ENCODE measurements around the gene CRYGB.
"Not testable (repeated sequence)": the region's sequence is repeated elsewhere in the genome, so short reads cannot be mapped to it uniquely, and the experiment has no call there.

The CRYGB gene

DNA sequence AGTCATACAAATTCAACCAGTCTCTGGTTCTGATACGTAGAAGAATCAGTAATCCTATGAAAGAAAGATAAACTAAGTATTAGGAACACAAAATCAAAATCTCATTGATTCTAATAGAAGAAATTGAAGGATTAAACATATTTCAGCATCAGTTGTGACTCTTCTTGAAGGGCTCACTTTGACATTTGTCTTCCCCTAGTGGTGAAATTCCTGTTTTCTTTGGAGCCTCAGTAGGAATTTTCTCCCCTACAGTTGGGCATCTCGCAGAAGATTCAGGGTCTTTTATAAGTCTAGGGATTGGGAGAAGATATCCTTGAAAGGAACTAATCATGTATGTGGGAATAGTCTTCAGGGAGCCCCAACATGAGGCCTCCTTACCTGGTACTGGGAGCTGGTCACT lies 2.8 kb upstream of the CRYGB start:
- DNase-seq, result no peak

DNA sequence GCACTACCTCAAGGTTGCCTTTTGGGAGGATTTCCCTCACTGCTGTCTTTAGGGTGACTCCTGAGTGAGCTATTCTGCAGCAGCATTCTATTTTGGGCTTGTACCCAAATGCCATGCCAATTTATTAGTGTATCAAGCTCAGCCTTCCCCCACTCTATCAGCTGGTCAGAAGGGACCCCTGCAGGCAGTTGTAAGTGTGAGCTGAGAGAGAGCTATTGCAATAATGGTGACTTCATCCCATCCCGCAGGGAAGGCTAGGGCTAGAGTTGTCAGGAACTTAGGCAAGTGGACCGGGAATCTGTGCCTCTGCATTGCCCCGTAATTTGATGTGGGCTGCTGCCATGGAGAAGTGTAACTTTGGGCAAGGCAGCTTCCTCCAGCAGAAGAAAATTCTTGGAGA lies 1.8 kb upstream of the CRYGB start:
- no peak for DNase-seq

DNA sequence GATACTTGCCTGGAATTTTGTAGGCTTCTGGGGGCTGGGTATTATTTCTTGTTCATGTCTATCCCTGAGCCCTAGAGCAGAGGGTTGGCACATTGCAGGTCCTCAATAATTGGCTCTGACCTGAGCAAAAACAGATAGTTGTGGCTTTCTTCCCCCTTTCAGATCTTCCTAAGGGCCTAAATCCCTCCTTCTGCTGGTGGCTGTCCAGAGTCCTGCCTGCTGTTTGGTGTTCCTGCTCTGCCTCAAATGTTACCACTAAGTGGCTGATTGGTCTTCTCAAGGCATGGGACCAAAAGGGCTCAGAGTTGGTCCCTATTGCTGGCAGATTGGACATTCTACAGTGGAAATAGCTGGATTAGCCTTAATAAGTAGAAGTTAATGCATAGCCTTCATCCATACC lies 1.1 kb upstream of the CRYGB start:
- no peak for DNase-seq

DNA sequence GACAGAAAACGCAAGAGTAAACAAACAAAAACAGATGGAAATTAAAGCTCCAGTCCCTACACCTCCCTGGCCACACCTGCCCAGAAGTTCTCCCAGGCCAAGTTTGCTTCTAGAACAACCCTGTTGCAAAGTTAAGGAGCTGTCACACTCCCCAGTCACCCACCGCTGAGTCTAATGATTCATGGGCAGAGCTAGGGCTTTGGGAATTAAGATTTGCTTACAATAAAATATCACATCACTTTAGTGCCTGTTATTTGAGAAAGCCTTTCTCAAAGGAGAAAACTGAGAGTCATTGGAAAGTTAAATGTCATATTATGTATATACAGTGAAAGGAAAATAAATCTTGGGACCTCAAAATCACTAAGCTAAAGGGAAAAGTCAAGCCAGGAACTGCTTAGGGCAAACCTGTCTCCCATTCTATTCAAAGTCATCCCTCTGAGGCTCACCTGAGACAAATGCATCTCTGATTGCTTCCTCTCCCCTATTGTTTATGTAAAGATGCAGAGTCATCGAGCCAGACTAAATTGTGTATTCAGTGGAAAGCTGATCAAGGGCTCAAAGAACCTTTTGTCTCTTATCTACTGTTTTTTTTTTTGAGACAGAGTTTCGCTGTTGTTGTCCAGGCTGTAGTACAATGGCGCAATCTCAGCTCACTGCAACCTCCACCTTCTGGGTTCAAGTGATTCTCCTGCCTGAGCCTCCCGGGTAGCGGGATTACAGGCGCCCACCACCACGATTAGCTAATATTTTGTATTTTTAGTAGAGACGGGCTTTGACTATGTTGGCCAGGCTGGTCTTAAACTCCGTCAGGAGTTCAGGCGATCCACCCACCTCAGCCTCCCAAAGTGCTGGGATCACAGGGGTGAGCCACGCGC lies 2.8 kb downstream of the CRYGB start:
- peak; percentile 80 for DNase-seq

DNA sequence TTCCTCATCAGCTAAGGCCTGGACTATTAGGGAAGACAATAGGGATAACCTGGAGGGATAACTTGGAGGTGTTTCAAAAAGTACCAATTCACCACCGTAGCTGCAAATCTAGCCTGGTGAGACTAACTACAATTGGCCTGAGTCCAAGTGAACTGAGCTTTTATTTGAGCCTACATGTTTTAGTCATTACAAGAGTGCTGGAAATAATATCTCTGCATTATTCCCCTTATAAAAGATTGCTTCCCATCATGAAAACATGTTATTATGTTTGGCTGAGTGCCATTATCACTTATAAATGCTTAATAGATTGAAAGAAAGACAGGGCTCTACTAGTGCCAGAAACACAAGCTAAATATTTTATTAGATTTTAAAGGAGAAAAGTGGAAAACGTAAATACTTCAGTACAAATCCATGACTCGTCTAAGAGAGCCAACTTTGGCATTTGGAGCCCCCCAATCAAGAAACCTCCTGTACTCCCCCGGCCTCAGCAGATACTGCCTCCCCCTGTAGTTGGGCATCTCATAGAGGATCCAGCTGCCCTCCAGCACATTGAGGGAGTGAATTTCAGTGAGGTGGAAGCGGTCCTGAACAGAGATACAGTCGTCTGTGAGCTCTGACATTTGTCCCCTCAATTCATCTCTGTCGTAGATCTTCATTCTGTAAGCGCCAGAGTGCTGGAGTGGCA lies 3.6 kb downstream of the CRYGB start:
- peak; percentile 97 for DNase-seq

DNA sequence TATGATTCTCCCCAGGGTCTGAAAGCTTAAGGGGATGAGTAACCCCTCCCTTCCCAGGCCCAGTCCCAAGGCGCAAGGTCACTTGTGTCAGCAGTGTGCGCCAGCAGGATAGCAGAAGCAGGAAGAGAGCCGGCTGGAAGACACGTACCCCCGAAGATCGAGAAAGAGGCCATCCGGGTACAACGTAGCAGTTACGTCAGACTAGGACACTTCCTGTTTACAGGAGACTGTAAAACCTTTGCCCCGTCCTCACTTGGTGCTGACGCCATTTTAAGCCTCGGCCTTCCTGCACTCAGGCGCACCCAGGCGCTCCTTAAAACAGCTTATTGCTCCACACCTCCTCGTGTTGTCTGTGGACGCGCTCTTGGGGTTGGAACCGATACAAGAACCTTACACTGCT lies 6.5 kb downstream of the CRYGB start:
- no peak for DNase-seq

DNA sequence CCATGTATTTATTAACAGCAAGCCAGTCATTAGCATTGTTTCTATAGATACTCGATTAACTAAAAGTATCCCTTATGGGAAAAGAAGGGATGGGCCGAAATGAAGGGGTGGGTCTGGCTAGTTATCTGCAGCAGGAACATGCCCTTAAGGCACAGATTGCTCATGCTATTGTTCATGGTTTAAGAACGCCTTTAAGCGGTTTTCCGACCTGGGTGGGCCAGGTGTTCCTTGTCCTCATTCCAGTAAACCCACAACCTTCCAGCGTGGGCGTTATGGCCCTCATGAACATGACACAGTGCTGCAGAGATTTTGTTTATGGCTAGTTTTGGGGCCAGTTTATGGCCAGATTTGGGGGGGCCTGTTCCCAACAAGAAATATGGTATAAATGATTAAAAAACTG lies 7.6 kb downstream of the CRYGB start:
- not testable (repeated sequence) for DNase-seq

DNA sequence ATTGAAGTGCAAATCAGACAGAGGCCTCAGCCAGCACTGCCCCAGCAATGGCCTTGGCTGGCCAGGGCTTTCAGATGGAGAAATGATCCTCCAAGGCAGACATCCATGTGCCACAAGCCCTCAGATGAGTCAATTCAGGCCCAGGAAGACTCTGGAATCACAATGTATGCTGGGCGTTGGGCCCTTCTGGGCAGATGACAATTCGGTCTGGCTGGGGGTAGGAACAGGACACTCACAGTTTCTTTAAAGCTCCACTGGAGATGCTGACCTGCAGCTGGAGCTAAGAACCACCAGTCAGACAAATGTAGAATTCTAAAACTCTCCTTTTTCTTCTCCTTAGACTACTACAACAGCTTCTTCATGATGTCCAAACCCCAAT lies 9.3 kb downstream of the CRYGB start:
- DNase-seq, result no peak

DNA sequence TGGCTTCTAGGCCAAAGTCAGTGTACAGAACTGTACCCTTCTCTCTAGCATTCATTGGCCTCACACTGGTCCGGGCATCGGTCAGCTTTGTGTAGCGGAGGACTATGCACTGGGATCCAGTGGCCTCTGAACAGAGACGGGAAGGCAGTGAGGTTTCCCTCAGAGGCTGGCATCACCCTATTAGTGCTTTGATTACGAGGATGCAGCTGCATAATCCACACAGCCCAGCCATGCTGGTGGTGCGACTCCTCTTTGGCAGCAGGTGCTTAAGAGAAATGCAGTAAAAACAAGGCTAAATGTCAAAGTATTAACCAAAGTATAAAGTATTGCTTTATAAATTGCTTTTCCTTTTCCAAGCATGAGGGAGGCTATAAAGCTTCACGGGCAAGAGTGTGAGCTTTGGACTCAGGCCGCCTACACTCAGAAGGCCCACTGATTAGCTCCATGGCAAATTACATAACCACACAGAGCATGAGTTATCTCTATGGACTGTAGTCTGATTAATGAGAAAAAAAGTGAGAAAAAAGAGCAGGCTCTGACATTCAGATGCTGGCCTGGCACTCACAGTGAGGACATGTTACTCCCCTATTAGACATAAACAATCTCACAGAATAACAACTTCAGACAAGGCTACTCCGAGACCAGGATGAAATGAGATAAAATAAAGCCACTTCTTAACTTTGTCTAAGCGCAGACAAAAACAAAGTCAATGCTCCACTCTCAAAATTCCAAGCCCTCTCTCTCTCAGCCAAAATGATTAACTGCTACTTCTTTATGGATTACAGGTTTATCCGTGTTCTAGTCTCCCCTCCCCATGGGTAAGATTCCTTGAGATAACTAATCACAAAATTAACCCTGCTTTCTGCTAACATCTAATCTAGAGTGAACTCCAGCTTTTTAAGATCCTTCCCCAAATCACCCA lies 9.9 kb downstream of the CRYGB start:
- DNase-seq, result no peak

DNA sequence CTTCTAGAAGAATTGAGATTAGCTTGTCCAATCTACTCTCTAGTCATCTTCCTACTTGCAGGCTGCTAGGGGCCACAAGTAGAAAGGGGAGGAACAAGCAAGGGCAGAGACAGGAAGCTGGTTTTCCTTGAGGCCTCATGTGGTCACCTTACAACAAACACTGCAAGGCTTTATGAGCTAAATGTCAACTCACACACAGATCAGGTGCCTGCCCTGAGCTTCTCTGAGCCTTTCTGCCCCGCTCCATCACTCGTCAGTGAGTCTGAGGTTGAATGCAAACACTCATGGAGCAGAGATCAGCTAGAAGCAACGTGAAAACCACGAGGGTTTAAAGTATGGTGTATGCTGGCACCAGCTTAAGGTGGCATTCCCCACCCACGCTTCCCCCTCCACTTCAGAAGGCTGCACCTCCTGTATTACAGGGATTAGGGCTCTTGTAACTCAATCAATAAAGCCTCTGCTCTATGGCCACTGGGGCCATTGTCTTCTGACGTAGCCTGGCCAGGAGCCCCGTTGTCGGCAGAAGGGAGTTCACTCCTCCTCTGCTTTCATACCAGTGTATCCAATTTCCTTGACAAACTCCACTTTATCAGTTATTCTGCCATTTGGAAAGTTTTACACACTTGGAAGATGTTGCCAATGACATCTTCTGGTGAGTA lies 10.9 kb downstream of the CRYGB start:
- DNase-seq, result no peak

DNA sequence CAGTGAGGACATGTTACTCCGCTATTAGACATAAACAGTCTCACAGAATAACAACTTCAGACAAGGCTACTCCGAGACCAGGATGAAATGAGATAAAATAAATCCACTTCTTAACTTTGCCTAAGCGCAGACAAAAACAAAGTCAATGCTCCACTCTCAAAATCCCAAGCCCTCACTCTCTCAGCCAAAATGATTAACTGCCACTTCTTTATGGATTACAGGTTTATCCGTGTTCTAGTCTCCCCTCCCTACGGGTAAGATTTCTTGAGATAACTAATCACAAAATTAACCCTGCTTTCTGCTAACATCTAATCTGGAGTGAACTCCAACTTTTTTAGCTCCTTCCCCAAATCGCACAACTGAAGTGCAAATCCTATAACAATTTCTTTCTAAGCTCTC lies 15.2 kb downstream of the CRYGB start:
- DNase-seq, result no peak

DNA sequence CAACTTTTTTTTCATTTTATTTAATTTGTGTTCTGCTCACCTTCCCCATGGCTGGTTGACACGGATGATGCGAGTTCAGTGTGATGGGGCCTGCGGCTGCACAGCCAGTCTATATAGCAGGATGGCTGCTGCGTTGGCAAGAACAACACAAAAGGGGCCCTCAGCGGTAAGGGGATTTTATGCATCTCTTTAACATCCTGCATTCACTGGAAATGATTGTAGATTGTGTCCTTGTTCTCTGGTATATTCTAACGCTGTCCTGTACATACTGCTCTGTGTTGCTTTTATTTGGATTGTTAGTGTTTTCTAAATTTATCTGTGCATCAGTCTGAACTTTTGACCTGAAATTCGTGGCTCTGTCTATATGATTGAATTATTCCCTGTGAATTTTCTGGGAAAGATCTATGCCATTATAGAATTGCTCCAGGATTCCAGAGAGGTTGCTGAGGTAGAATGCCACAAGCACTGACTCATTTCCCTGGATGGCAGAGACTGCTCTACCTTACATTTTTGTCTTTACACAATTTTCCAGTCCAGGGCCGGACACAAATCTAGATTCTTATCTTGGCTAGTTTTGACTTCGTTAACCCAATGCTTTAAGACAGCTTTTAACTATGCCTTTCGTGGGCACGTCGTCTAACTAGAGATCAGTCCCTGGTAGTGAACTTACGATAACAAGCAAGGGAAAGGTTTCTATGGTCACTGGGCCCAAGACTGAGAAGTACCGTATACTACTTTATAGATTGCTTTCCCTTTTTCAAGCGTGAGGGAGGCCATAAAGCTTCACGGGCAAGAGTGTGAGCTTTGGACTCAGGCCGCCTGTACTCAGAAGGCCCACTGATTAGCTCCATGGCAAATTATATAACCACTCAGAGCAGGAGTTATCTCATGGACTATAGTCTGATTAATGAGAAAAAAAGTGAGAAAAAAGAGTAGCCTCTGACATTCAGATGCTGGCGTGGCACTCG lies 15.9 kb downstream of the CRYGB start, which contains the start of gene CRYGC:
CRYGC (minus strand) TSS at position 85 of the 968 bp plus-strand sequence; CDS start at position 49, 36 bp downstream.
- no peak for DNase-seq

DNA sequence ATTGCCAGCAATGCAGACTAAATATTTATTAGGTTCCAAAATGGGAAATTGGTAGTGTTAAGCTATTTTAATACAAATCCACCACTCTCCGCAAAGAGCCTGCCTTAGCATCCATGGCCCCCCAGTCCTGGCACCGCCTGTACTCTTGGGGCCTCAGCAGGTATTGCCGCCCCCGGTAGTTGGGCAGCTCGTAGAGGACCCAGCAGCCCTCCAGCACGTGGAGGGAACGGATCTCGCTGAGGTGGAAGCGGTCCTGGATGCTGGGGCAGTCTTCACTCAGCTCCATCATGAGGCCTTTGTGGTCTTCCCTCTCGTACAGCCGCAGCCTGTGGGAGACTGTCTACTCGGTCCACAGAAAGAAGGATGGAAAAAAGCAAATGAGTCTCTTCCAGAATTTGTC lies 17.8 kb downstream of the CRYGB start:
- no peak for DNase-seq

DNA sequence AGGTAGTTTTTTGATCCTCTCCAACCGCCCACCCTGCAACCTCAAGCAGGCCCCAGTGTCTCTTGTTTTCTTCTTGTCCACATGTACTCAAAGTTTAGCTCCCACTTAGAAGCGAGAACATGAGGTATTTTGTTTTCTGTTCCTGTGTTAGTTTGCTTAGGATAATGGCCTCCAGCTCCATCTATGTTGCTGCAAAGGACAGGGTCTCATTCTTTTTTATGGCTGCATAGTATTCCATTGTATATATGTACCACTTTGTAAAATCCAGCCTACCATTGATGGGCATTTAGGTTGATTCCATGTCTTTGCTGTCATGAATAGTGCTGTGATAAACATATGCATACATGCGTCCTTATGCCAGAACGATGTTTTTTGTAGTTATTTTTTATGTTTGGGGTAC lies 18.9 kb downstream of the CRYGB start:
- no peak for DNase-seq

DNA sequence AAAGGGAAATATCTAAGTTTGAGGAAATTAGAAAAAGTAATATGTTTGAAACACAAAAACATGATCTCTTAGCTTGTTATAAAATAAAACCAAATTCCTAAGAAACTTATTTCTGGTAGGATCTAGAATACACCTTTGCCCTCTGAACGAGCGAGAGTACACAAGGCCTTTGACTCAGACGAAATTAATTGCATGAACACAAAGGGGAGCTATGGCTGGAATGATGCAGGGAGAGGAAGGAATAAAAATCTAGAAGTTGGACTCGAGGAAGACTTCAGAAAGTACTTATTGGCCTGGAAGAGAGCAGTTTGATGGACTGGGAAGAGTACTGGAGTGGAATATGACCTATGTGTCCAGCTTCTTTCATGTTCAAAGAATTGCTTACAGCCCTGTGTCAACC lies 20.7 kb downstream of the CRYGB start:
- DNase-seq, result no peak

DNA sequence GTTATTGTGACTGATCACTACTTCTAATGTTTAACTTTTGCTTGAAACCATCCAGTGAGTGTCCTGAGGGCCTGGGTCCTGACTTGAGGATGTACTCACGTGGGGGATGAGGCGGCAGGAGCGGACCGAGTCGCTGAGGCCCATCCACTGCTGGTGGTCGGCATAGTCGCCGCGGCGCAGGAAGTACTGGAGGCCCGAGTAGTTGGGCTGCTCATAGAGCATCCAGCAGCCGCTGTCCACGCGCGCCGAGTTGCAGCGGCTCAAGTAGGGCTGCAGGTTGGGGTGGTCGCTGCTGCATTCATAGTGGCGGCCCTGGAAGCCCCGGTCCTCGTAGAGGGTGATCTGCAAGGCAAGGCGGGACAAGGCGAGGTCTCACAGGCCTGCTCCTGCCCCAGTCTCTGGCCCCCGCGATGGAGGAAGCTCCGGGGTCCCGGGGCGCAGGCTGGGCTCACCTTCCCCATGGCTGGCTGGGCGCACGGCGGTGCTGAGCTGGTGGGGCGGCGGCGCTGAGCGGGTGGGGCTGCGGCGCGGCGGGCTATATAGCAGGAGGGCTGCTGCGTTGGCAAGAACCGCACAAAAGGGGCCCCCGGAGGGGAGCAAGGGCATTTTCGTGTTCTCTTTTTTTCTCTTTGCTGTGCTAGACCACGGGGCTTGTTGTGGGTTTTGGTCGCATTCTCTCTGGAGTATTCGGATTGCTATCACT lies 21.8 kb downstream of the CRYGB start, which contains the start of gene CRYGD:
CRYGD (minus strand) TSS at position 512 of the 703 bp plus-strand sequence; CDS start at position 461, 51 bp downstream.
- not testable (repeated sequence) for DNase-seq

DNA sequence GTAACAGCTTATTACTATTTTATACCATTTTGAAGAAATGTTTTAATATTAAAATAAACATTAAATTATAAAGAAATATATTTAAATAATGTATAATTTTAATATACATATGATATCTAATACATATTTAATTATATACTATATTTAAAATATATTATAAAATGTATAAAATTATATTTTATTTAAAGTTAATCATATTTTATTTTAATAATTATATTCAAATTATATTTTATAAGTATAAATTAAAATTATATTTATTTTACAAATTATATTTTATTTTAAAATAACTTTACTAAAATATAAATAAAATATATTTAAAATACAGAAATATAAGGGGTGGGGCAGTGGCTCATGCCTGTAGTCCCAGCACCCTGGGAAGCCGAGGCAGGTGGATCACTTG lies 23.7 kb downstream of the CRYGB start:
- no peak for DNase-seq

DNA sequence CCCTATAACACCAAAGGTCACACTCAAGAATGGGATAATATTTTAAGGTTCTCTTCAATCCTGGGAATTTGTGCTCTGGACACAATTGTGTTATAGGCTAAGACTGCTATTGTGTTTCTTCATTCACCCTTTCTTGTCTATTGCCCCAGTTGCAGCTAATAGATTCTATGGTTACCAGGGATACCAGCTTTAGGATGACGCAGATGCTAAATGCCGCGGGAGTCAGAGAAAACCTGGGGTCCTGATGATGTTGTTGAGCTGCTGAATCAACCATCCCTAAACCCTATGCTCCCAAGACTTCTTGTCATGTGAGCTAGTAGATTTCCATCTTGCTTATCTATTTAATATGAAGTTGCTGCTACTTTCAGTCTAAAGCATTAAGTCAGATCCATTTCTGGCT lies 27.0 kb downstream of the CRYGB start:
- no peak for DNase-seq

DNA sequence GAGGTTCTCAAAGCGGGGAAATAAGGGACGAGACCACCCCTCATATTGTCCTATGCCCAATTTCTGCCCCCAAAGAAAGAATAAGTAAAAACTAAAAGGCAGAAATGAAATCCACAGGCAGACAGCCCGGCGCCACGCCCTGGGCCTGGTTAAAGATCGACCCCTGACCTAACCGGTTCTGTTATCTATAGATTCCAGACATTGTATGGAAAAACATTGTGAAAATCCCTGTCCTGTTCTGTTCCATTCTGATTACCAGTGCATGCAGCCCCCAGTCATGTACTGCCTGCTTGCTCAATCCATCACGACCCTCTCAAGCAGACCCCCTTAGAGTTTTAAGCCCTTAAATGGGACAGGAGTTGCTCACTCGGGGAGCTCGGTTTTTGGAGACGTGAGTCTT lies 28.6 kb downstream of the CRYGB start:
- DNase-seq, result not testable (repeated sequence)

DNA sequence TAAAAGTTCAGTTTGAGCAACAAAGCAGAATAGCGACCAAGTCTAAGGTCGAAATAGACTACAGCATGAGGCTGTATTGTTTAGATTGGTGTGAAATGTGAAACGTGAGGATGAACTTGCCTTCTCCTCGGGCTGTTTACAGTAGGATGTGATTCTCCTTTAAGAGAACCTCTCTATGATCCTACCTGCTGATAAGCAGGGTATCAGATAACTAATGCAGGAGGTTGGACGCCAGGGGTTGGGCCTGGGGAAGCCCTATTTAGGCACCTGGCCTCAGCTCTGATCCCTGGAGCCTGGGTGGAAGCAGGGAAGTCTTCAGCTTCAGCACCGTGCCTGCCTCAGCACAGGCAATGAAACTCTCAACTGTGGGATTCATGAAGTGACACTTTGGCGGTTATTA lies 33.0 kb downstream of the CRYGB start:
- DNase-seq, result peak; percentile 43

Data from COR-L47 (cell line).